ENCODE results near the gene UTP14A. TPM values are rescaled to one million over a fixed set of nuclear protein-coding genes. Genes with fewer than 3 reads are reported as not detected.

Gene UTP14A
- total RNA-seq, 1 experiment from 2014 or later = 37.5 TPM

GRCh38 chrX:129953334-129953648 is 47.3 kb downstream of the UTP14A start:
- no peak for DNase-seq (ENCODE audit: low read depth)

- DNase-seq (ENCODE audit: low read depth) = no peak
These were observed 47.9 kb downstream of the UTP14A start for GRCh38 chrX:129953881-129954280.

DNA sequence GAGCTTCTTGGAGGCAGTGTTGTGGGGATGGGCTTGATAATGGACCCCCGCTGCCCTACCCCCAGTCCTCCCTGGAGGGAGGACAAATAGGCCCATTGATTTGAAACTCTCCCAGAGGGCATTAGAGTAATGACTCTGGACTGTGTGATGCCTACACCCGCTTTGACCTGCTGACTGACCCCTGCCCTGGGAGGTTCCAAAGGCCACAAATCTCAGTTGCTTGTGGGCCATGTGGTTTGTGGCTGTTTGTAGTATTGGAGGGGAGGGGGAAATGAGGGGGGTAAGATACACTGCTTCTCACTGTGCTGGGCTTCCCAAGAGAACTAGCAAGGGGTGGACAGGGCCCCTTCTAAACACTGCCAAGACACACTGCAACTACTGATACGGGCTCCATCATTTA is 48.8 kb downstream of the UTP14A start:
- no peak for DNase-seq (ENCODE audit: low read depth)

DNA sequence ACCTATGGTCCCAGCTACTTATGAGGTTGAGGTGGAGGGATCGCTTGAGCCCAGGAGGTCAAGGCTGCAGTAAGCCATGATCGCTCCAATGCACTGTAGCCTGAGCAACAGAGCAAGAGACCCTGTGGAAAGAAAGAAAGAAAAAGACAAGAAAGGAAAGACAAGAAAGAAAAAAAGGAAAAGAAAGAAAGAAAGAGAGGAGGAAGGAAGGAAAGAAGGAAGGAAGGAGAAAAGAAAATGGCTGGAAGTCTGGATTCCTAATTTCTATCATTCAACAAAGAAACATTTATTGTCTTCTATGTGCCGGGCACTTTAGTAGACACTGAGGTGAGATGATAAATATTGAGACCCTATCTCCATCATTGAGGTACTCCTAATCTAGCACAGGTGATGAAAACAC is 49.7 kb downstream of the UTP14A start:
- DNase-seq (ENCODE audit: low read depth) = no peak

GRCh38 chrX:129956145-129956544 is 50.2 kb downstream of the UTP14A start:
- no peak for DNase-seq (ENCODE audit: low read depth)

DNA sequence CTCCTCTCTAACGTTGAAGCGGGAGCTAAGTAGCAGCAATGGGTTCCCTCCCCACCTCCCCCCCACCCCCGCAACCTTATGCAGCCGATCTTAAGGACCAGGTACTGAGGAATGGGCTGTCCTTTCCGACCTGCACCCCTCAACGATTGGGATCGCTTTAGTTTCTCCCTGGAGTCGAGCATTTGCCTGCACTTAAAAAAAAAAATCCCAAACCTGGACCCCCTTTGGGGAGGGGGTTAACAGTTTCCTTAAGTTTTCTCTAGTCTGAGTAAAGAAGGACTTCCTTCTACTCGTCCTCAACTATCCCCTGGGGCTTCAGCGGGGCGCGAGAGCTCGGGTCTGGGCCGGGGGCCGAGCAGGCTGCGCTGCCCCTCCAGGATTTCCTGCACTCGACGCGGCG is 50.8 kb downstream of the UTP14A start:
- DNase-seq (ENCODE audit: low read depth) = no peak

- DNase-seq (ENCODE audit: low read depth) = peak; percentile 71
These were observed 51.5 kb downstream of the UTP14A start for GRCh38 chrX:129957241-129958082.

GRCh38 chrX:129958083-129958465 is 52.1 kb downstream of the UTP14A start:
- no peak for DNase-seq (ENCODE audit: low read depth)

- DNase-seq (ENCODE audit: low read depth) = no peak
These were observed 53.0 kb downstream of the UTP14A start for GRCh38 chrX:129958814-129959492.

GRCh38 chrX:129959493-129959832 is 53.5 kb downstream of the UTP14A start:
- no peak for DNase-seq (ENCODE audit: low read depth)

DNA sequence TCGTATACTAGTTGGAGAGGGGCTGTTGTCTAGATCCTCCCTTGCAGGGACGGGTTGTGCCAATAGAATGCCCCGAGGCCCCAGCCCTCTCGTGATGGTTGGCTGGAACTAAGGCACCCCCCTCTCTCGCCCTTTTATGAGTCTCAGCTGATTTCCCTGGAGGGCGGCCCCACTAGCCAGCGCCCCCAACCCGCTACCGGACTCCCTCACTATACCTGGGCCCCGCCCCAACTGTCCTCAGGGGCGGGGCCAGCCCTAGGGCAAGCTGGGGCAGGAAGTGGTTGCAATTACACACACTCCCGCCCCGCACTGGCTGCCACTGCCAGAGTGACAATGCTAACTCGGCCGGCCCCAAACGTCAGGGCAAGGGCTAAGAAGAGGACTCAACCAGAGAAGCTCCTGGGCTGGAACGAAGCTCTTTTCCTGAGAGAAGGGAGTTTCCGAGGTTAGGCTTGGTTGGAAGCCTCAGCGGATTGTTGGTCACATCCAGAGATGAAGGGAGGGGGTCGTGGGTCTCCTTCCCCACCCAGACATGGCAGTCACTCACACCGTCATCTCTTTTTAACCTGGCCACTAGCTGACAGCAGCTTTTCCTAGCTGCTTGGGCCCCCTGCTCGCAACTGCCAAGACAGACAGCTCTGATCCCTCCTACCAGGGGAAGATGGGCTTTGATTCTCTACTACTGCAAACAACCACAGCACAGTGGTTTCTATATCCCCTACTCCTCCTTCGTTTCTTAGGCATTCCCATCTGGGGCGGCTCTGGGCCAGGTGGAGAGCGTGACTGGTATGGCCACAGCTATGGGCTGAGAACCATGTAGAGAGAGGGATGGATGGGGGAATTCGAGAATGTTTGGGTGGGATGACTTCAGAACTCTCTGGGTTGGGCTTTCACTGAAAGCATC is 55.5 kb downstream of the UTP14A start:
- peak; percentile 87 for DNase-seq (ENCODE audit: low read depth)

- no peak for DNase-seq (ENCODE audit: low read depth)
These were observed 57.8 kb downstream of the UTP14A start for GRCh38 chrX:129963729-129964128.

DNA sequence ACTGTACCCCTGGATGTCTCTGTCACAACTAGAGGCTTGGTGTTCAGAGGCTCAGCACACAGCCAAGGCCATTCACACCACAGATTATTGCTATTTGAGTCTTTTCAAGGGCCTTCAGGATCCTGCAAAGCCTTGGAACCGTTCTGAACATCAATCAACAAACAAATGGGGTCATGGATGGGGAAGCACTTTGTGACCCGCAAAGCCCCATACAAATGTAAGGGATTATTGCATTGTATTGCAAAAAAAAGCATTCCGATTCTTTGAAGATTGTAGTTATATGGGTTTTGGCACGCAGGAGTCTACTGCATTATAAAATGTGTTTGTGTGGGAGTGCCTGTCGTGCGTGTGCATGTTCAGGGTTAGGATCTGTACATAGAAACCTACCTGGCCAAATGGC is 59.2 kb downstream of the UTP14A start:
- DNase-seq (ENCODE audit: low read depth) = no peak

- DNase-seq (ENCODE audit: low read depth) = no peak
These were observed 63.0 kb downstream of the UTP14A start for GRCh38 chrX:129968968-129969367.

- DNase-seq (ENCODE audit: low read depth) = no peak
These were observed 70.5 kb downstream of the UTP14A start for GRCh38 chrX:129976441-129976840.

Other genes starting within 250 kb of the UTP14A start
- gene XPNPEP2, start 167.2 kb upstream of the UTP14A start, total RNA-seq (2014; rRNA removed; shearing (Covaris generic)) = not detected in 2 replicates
- not detected in 2 replicates for gene SASH3, start 126.2 kb upstream of the UTP14A start, total RNA-seq (2014; rRNA removed; shearing (Covaris generic))
- 44.1 and 52.3 TPM in 2 replicates for gene ZDHHC9, start 62.3 kb upstream of the UTP14A start, total RNA-seq (2014; rRNA removed; shearing (Covaris generic))
- 1.7 and 4.0 TPM in 2 replicates for gene BCORL1, start 76.5 kb downstream of the UTP14A start, total RNA-seq (2014; rRNA removed; shearing (Covaris generic))
- 39.9 and 58.7 TPM in 2 replicates for gene ELF4, start 204.3 kb downstream of the UTP14A start, total RNA-seq (2014; rRNA removed; shearing (Covaris generic))